IMR-90 (cell line): Measurements from ENCODE around the gene SLC2A1. TPM values are rescaled to one million over a fixed set of nuclear protein-coding genes. Genes with fewer than 3 reads are reported as not detected.

Experiments
- ATAC-seq: fragments of 200-7000 bp; cut with Tn5 transposase; 2 replicates; pipeline ENCODE4 v1.9.1; 2020; ENCODE audit warnings: low read depth, mild to moderate bottlenecking, moderate library complexity
- BruUV-seq: library from RNA; stranded (reverse); fragments of 400-500 nt; replicated peaks from 2 replicates; lab custom pipeline; 2021; lab: Mats Ljungman, UMichigan
- CTCF ChIA-PET: fragments of 300-600 bp; formaldehyde crosslinking; extraction: SDS; loops from one replicate; lab custom pipeline; 2021; ENCODE audit warnings: antibody characterized with exemption; lab: Yijun Ruan, JAX
- POLR2A ChIA-PET: fragments of 300-600 bp; sonication (Branson Sonifier 250); formaldehyde crosslinking; loops from one replicate; lab custom pipeline; 2022; ENCODE audit warnings: antibody characterized with exemption; ENCODE audit not compliant: unreplicated experiment; lab: Charles Lee
- DNase-seq: peaks from one replicate; pipeline ENCODE4 v3.0.0; 2013
- H2AFZ ChIP-seq: replicated peaks from 2 replicates; pipeline ENCODE3; 2013; ENCODE audit warnings: low read length, mild to moderate bottlenecking; ENCODE audit not compliant: poor library complexity
- H2AK5ac ChIP-seq: 2 replicates; pipeline ENCODE4 v1.6.1; 2013; ENCODE audit warnings: low read depth, low read length, inconsistent platforms
- H2AK9ac ChIP-seq: replicated peaks from 2 replicates; pipeline ENCODE3; 2013; ENCODE audit warnings: mild to moderate bottlenecking, low read depth, low read length, moderate library complexity; ENCODE audit not compliant: poor library complexity
- H2BK120ac ChIP-seq: 2 replicates; pipeline ENCODE4 v1.6.1; 2013; ENCODE audit warnings: low read depth, low read length, inconsistent platforms
- H2BK15ac ChIP-seq: 3 replicates; pipeline ENCODE4 v1.6.1; 2013; ENCODE audit warnings: low read depth, low read length, inconsistent platforms
- H2BK20ac ChIP-seq: 2 replicates; pipeline ENCODE4 v1.6.1; 2013; ENCODE audit warnings: low read depth, mild to moderate bottlenecking, inconsistent platforms, low read length, moderate library complexity
- H2BK5ac ChIP-seq: 2 replicates; pipeline ENCODE4 v1.6.1; 2013; ENCODE audit warnings: mild to moderate bottlenecking, low read depth, low read length, inconsistent platforms; ENCODE audit not compliant: poor library complexity, severe bottlenecking
- H3K14ac ChIP-seq: replicated peaks from 2 replicates; pipeline ENCODE4 v1.6.1; 2013; ENCODE audit warnings: low read depth, low read length, inconsistent platforms
- H3K18ac ChIP-seq: 2 replicates; pipeline ENCODE4 v1.6.1; 2013; ENCODE audit warnings: low read depth, low read length, control low read depth
- H3K23ac ChIP-seq: 2 replicates; pipeline ENCODE4 v1.6.1; 2013; ENCODE audit warnings: low read depth, low read length, inconsistent platforms
- H3K27ac ChIP-seq: 2 replicates; pipeline ENCODE4 v1.5.1; 2013; ENCODE audit warnings: mild to moderate bottlenecking, control low read depth, low read length; ENCODE audit not compliant: insufficient read depth
- H3K27me3 ChIP-seq: 2 replicates; pipeline ENCODE4 v1.6.1; 2013; ENCODE audit warnings: low read length; ENCODE audit not compliant: control insufficient read depth, insufficient read depth
- H3K36me3 ChIP-seq: 2 replicates; pipeline ENCODE4 v1.6.1; 2013; ENCODE audit warnings: low read length, mixed read lengths; ENCODE audit not compliant: control insufficient read depth, insufficient read depth
- H3K4ac ChIP-seq: 2 replicates; pipeline ENCODE4 v1.6.1; 2013; ENCODE audit warnings: low read depth, low read length, inconsistent platforms
- H3K4me1 ChIP-seq: 2 replicates; pipeline ENCODE4 v1.6.1; 2013; ENCODE audit warnings: low read length, mixed read lengths; ENCODE audit not compliant: control insufficient read depth, insufficient read depth
- H3K4me2 ChIP-seq: 2 replicates; pipeline ENCODE4 v1.6.1; 2013; ENCODE audit warnings: low read depth, mild to moderate bottlenecking, control low read depth, low read length, moderate library complexity
- H3K4me3 ChIP-seq: 2 replicates; pipeline ENCODE4 v1.5.1; 2013; ENCODE audit warnings: low read depth, mild to moderate bottlenecking, control low read depth, low read length, moderate library complexity; ENCODE audit not compliant: insufficient read depth
- H3K56ac ChIP-seq: 2 replicates; pipeline ENCODE4 v1.6.1; 2013; ENCODE audit warnings: low read length, inconsistent platforms; ENCODE audit not compliant: insufficient read depth; ENCODE audit errors: extremely low read depth
- H3K79me1 ChIP-seq, 2 experiments: 2 replicates each; pipeline ENCODE4 v1.6.1; 2013; ENCODE audit warnings: low read length in 2 of 2, inconsistent platforms in 1 of 2, low read depth in 1 of 2
- H3K9ac ChIP-seq: 2 replicates; pipeline ENCODE4 v1.6.1; 2013; ENCODE audit warnings: low read depth, low read length, control low read depth
- H3K9me1 ChIP-seq: 2 replicates; pipeline ENCODE4 v1.6.1; 2013; ENCODE audit warnings: low read length, inconsistent platforms; ENCODE audit not compliant: insufficient read depth
- H3K9me3 ChIP-seq: 2 replicates; pipeline ENCODE4 v1.6.1; 2013; ENCODE audit warnings: low read length; ENCODE audit not compliant: control insufficient read depth, insufficient read depth
- H4K20me1 ChIP-seq: 2 replicates; pipeline ENCODE4 v1.6.1; 2013; ENCODE audit warnings: low read length, inconsistent platforms; ENCODE audit not compliant: insufficient read depth
- H4K5ac ChIP-seq: 2 replicates; pipeline ENCODE4 v1.6.1; 2013; ENCODE audit warnings: mild to moderate bottlenecking, low read depth, low read length, control low read depth
- H4K8ac ChIP-seq, 2 experiments: 2 replicates each; pipeline ENCODE4 v1.6.1; 2013; ENCODE audit warnings: low read depth in 2 of 2, low read length in 2 of 2, control low read depth in 1 of 2, inconsistent platforms in 1 of 2
- H4K91ac ChIP-seq: 2 replicates; pipeline ENCODE4 v1.6.1; 2013; ENCODE audit warnings: low read depth, low read length, inconsistent platforms; ENCODE audit not compliant: insufficient read depth
- CHD1 ChIP-seq: IDR thresholded peaks from 2 replicates; pipeline ENCODE4 v1.6.1; 2012; ENCODE audit warnings: low read depth, low read length, improper control_type of control experiment
- POLR2A ChIP-seq: IDR thresholded peaks from 2 replicates; pipeline ENCODE4 v1.6.1; 2012; ENCODE audit warnings: mild to moderate bottlenecking, low read depth, low read length
- WGBS, 2 experiments: methylation state at CpG; one replicate each; pipeline versions ENCODE4 v1.1.5 to v1.1.7; 2013; ENCODE audit warnings: missing lambda C conversion rate in 2 of 2; ENCODE audit not compliant: insufficient read length in 1 of 2; ENCODE audit errors: extremely low coverage in 2 of 2; 5-methylcytosine and 5-hydroxymethylcytosine counted together
- dilution Hi-C: fragments of 300-500 bp; cut with HindIII; formaldehyde crosslinking; loops from one replicate; pipeline ENCODE4 v1.14.3; 2018; ENCODE audit warnings: low sequenced_read_pairs; ENCODE audit not compliant: unreplicated experiment
- in situ Hi-C: fragments of 300-500 bp; cut with MboI; formaldehyde crosslinking; loops from 3 replicates; pipeline ENCODE4 v1.14.3; 2019; ENCODE audit warnings: low sequenced_read_pairs, inconsistent platforms, mixed read lengths
- intact Hi-C: fragments of 100-400 bp; cut with micrococcal nuclease; formaldehyde crosslinking; loops from 2 replicates; pipeline ENCODE4 v1.10.0; 2022
- polyA plus RNA-seq, 3 experiments: library from polyadenylated mRNA; depleted of rRNA; stranded (reverse); fragments of >200 nt; gene quantifications; 2 replicates each; pipeline ENCODE4 v1.2.3, GENCODE V29; 2012; ENCODE audit warnings: low replicate concordance in 1 of 3
- total RNA-seq: library from RNA; depleted of rRNA; stranded (reverse); fragments of >200 nt; gene quantifications from 2 replicates; pipeline ENCODE4 v1.2.3, GENCODE V29; 2012

Gene SLC2A1
- total and polyA plus RNA-seq, 2 of the 4 experiments (the other 2 are of a cell fraction): 200 to 395 TPM

GRCh38 chr1:42981255-42981805 lies 22.7 kb upstream of the SLC2A1 start:
- Histone ChIP-seq H3K79me1 (peaks cover 0 to 19% of the 10 kb centered on the region in 2 experiments; a peak in 2 of 4 replicates), H4K20me1 (no peaks in the 10 kb centered on the region), H3K23ac (no peak overlapping the region), H2BK120ac (no peak overlapping the region), H3K14ac (peak overlapping the region; percentile 12; the same call in 1 of the 2 replicates), H4K5ac (no peak overlapping the region), H3K36me3 (peaks cover 13% of the 10 kb centered on the region; the same call in 1 of the 2 replicates), H3K18ac (no peak overlapping the region), H3K4ac (no peak overlapping the region; the same call in 1 of the 2 replicates), H3K27me3 (no peaks in the 10 kb centered on the region), H3K27ac (no peak overlapping the region), H3K9me1 (peaks cover 22% of the 10 kb centered on the region), H2AK5ac (no peak overlapping the region; the same call in 1 of the 2 replicates), H3K9me3 (no peaks in the 10 kb centered on the region), H3K9ac (no peak overlapping the region), H2AK9ac (no peak overlapping the region), H2BK20ac (0 out of 2 replicates have a peak overlapping the region, but pooled peaks have one; percentile 61), H3K4me2 (no peak overlapping the region), H4K91ac (no peak overlapping the region; the same call in none of the 2 replicates), H3K4me3 (no peak overlapping the region), H3K56ac (no peak overlapping the region), H4K8ac (no peak overlapping the region), H3K4me1 (peaks cover 13% of the 10 kb centered on the region), H2AFZ (no peak overlapping the region), H2BK15ac (no peak overlapping the region), H2BK5ac (no peak overlapping the region)
- in situ Hi-C loops (no loop called here), intact Hi-C loops (loop anchor here (5.0 kb wide), 1 partner anchor 36 kb away; no protein-coding TSS in a partner anchor), dilution Hi-C loops (no loop called here)
- no peak for ATAC-seq
- ChIA-PET CTCF (interaction anchor here (0.5 to 1.2 kb wide), 3 partner anchors 19 to 76 kb away, joined by 3 to 6 read pairs (median 4); no protein-coding TSS in a partner anchor), POLR2A (no interaction called here)
- no TSS peak for BruUV-seq
- no CpG with 5 or more reads among the region's 4 CpGs for WGBS, 2 experiments
- TF ChIP-seq POLR2A (no peak), CHD1 (no peak)
- no peak for DNase-seq
